ENCODE data around the gene AOPEP.

DNA sequence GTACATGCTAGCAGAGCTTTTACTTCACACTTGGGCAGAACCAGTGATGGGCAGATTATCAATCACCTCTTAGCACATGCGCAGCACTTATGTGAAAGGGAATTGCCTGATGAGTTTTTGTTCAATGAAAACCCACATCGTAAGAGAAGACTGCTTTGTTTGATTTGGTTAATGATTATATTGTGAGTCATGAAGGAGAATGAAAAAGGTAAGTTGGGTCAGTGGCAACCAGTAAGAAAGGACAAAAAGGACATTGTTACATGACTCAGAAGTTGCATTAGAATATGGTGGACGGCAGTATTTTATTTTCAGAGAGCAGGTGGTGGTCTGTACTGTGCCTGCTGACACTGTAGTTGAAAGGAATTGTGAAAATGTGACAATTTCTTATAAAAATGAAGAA lies 127.4 kb downstream of the AOPEP start:
- TF ChIP-seq, protein P1, sequence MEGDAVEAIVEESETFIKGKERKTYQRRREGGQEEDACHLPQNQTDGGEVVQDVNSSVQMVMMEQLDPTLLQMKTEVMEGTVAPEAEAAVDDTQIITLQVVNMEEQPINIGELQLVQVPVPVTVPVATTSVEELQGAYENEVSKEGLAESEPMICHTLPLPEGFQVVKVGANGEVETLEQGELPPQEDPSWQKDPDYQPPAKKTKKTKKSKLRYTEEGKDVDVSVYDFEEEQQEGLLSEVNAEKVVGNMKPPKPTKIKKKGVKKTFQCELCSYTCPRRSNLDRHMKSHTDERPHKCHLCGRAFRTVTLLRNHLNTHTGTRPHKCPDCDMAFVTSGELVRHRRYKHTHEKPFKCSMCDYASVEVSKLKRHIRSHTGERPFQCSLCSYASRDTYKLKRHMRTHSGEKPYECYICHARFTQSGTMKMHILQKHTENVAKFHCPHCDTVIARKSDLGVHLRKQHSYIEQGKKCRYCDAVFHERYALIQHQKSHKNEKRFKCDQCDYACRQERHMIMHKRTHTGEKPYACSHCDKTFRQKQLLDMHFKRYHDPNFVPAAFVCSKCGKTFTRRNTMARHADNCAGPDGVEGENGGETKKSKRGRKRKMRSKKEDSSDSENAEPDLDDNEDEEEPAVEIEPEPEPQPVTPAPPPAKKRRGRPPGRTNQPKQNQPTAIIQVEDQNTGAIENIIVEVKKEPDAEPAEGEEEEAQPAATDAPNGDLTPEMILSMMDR (IDR thresholded peaks at IDR 0.05; ENCODE audit: low read length) = no peak
- TF ChIP-seq EZH2 (IDR thresholded peaks at IDR 0.05; ENCODE audit: borderline replicate concordance, low read length) = no peak

Measured in OCI-LY1 (cell line).